K562 (cell line): ENCODE data around the gene BRCA1. TPM values are rescaled to one million over a fixed set of nuclear protein-coding genes. Genes with fewer than 3 reads are reported as not detected.

ENCODE experiments used
- ATF4 ChIP-seq: fragments of 450-650 bp; formaldehyde crosslinking; IDR thresholded peaks from 2 replicates; pipeline ENCODE4 v1.4.0; 2022; ENCODE audit warnings: mild to moderate bottlenecking, moderate library complexity
- CLOCK ChIP-seq: fragments of 250-450 bp; sonication (Bioruptor Pico); IDR thresholded peaks from 2 replicates; pipeline ENCODE4 v1.4.0; 2020; ENCODE audit warnings: mild to moderate bottlenecking, moderate library complexity, borderline replicate concordance
- CREM ChIP-seq: IDR thresholded peaks from 2 replicates; pipeline ENCODE4 v1.6.1; 2014; ENCODE audit warnings: antibody characterized with exemption, low read depth
- FOXJ3 ChIP-seq: sonication (generic); formaldehyde crosslinking; IDR thresholded peaks from 2 replicates; pipeline ENCODE4 v1.4.0; 2020; ENCODE audit warnings: mild to moderate bottlenecking, missing genetic modification reagents
- HBP1 ChIP-seq: fragments of 450-650 bp; formaldehyde crosslinking; IDR thresholded peaks from 2 replicates; pipeline ENCODE4 v1.4.0; 2022; ENCODE audit warnings: missing genetic modification characterization
- IRF9 ChIP-seq: fragments of 450-650 bp; IDR thresholded peaks from 2 replicates; pipeline ENCODE4 v1.6.1; 2016; ENCODE audit warnings: missing biosample characterization, missing genetic modification characterization
- MTF1 ChIP-seq: fragments of 250-450 bp; sonication (Bioruptor Pico); IDR thresholded peaks from 2 replicates; pipeline ENCODE4 v1.9.0; 2021; ENCODE audit warnings: moderate library complexity, mild to moderate bottlenecking, inconsistent platforms, borderline replicate concordance
- OTX1 ChIP-seq: fragments of 450-650 bp; formaldehyde crosslinking; IDR thresholded peaks from 2 replicates; pipeline ENCODE4 v1.4.0; 2022; ENCODE audit warnings: mild to moderate bottlenecking
- PRPF4 ChIP-seq: fragments of 200-400 bp; formaldehyde crosslinking; IDR thresholded peaks from one replicate; pipeline ENCODE4 v1.6.1; 2017; ENCODE audit warnings: low read length, low read depth, mild to moderate bottlenecking; ENCODE audit not compliant: insufficient read depth, poor library complexity, severe bottlenecking
- RNF2 ChIP-seq: sonication (generic); IDR thresholded peaks from 2 replicates; pipeline ENCODE4 v1.6.1; 2016
- SLC30A9 ChIP-seq: fragments of 250-450 bp; sonication (Bioruptor Pico); IDR thresholded peaks from 2 replicates; pipeline ENCODE4 v1.8.0; 2022; ENCODE audit warnings: mild to moderate bottlenecking, moderate library complexity
- XRCC3 ChIP-seq: fragments of 450-650 bp; IDR thresholded peaks from 2 replicates; pipeline ENCODE4 v1.6.1; 2017; ENCODE audit warnings: mild to moderate bottlenecking, moderate library complexity
- ZKSCAN8 ChIP-seq: fragments of 200-800 bp; sonication (Bioruptor generic); IDR thresholded peaks from 2 replicates; pipeline ENCODE4 v1.6.1; 2016; ENCODE audit warnings: missing genetic modification characterization, missing compliant biosample characterization
- ZNF124 ChIP-seq: sonication (generic); formaldehyde crosslinking; IDR thresholded peaks from 2 replicates; pipeline ENCODE4 v1.8.1; 2022; ENCODE audit warnings: missing genetic modification reagents
- ZNF146 ChIP-seq: IDR thresholded peaks from one replicate; pipeline ENCODE4 v1.6.1; 2018; ENCODE audit warnings: missing compliant biosample characterization; ENCODE audit not compliant: unreplicated experiment
- ZNF175 ChIP-seq: fragments of 200-800 bp; sonication (Bioruptor generic); IDR thresholded peaks from 2 replicates; pipeline ENCODE4 v1.6.1; 2016; ENCODE audit warnings: low read depth, mild to moderate bottlenecking, missing genetic modification characterization, missing compliant biosample characterization
- ZNF398 ChIP-seq: fragments of 250-450 bp; sonication (Bioruptor Pico); IDR thresholded peaks from 2 replicates; pipeline ENCODE4 v1.8.0; 2021; ENCODE audit warnings: moderate library complexity, mild to moderate bottlenecking, inconsistent platforms
- ZNF583 ChIP-seq: fragments of 250-450 bp; sonication (Bioruptor Pico); IDR thresholded peaks from 2 replicates; pipeline ENCODE4 v1.4.0; 2020
- ZNF655 ChIP-seq: fragments of 250-450 bp; sonication (Bioruptor Pico); IDR thresholded peaks from 2 replicates; pipeline ENCODE4 v1.5.0; 2021
- polyA plus RNA-seq, 8 experiments: library from polyadenylated mRNA; depleted of rRNA in 4 of 8; stranded (reverse) in 5 of 8; unstranded in 3 of 8; fragments of >200 nt; fragmentation: Nextera tagmentation in 2 of 8; fragmentation: Illumina TruSeq in 1 of 8; extraction: Ambion mirVana in 2 of 8; extraction: Trizol in 1 of 8; gene quantifications; 2 replicates each; pipeline versions ENCODE4 v1.2.1 to v1.2.3, GENCODE V29; 2011 to 2014; ENCODE audit warnings: inconsistent platforms in 1 of 8, missing spikeins in 1 of 8
- total RNA-seq, 7 experiments: library from RNA; depleted of rRNA in 6 of 7; stranded (reverse); fragments of >200 nt in 6 of 7; fragmentation: Illumina TruSeq in 2 of 7; extraction: Trizol in 2 of 7; gene quantifications; 2 replicates each; pipeline versions ENCODE4 v1.2.1 to v1.2.3, GENCODE V29; 2011 to 2021; ENCODE audit warnings: low replicate concordance in 1 of 7

Gene BRCA1
- total and polyA plus RNA-seq, 9 of the 15 experiments (the other 6 are each of a cell fraction or from before 2014, with no cell fraction given) = 25.9 to 95.3 (median 62.3) TPM

GRCh38 chr17:43170766-43171585 is 45.8 kb upstream of the BRCA1 start, which contains the start of gene NBR1 (continued):
- TF ChIP-seq MTF1 = no peak
- peak; percentile 74 for TF ChIP-seq CREM
- no peak for TF ChIP-seq ZNF146
- no peak for TF ChIP-seq HBP1 (CRISPR knock-in tag)
- no peak for TF ChIP-seq PRPF4
- no peak for TF ChIP-seq ATF4
- TF ChIP-seq ZNF583 = no peak
- no peak for TF ChIP-seq OTX1 (CRISPR knock-in tag)
- TF ChIP-seq RNF2 = peak; percentile 31; the same call in 1 of the 2 replicates
- no peak for TF ChIP-seq IRF9 (tag)
- no peak for TF ChIP-seq SLC30A9 (CRISPR knock-in tag)
- no peak; the same call in 1 of the 2 replicates for TF ChIP-seq ZNF175 (CRISPR knock-in tag)
- no peak for TF ChIP-seq ZKSCAN8 (CRISPR knock-in tag)
- no peak for TF ChIP-seq ZNF124 (CRISPR knock-in tag)
- TF ChIP-seq ZNF398 (CRISPR knock-in tag) = no peak
- no peak for TF ChIP-seq ZNF655 (CRISPR knock-in tag)
- TF ChIP-seq FOXJ3 (CRISPR knock-in tag) = no peak
- TF ChIP-seq XRCC3 = no peak
- TF ChIP-seq CLOCK (CRISPR knock-in tag) = no peak
